GM12878 (cell line): ENCODE measurements around the gene FLVCR1. TPM values are rescaled to one million over a fixed set of nuclear protein-coding genes. Genes with fewer than 3 reads are reported as not detected.

Experiments
- ATAC-seq: fragments of 200-7000 bp; cut with Tn5 transposase; 3 replicates; pipeline ENCODE4 v1.9.1; 2020; ENCODE audit warnings: mild to moderate bottlenecking, moderate library complexity
- BruUV-seq: library from RNA; stranded (reverse); fragments of 400-500 nt; replicated peaks from 2 replicates; lab custom pipeline; 2021; lab: Mats Ljungman, UMichigan
- CTCF ChIA-PET: fragments of 300-600 bp; sonication (Branson Sonifier 250); formaldehyde crosslinking; extraction: SDS; loops from one replicate; lab custom pipeline; 2021; ENCODE audit warnings: inconsistent platforms; lab: Yijun Ruan, JAX
- POLR2A ChIA-PET: fragments of 350-600 bp; formaldehyde crosslinking; extraction: SDS; loops from one replicate; lab custom pipeline; 2021; ENCODE audit warnings: inconsistent platforms; lab: Charles Lee
- RAD21 ChIA-PET: fragments of 300-600 bp; sonication (Branson Sonifier 250); formaldehyde crosslinking; loops from one replicate; lab custom pipeline; 2023; ENCODE audit warnings: antibody characterized with exemption; ENCODE audit not compliant: unreplicated experiment; lab: Charles Lee
- SMC1A ChIA-PET: fragments of 300-600 bp; sonication (Branson Sonifier 250); formaldehyde crosslinking; loops from one replicate; lab custom pipeline; 2023; ENCODE audit not compliant: unreplicated experiment, uncharacterized antibody; lab: Charles Lee
- DNase-seq: peaks from one replicate; pipeline ENCODE4 v3.0.0-alpha.2; 2011; ENCODE audit warnings: low read depth, low spot score
- FAIRE-seq: peaks from 3 replicates; lab custom pipeline; 2011; peaks lifted over from hg19 to GRCh38; lab: Jason Lieb, UNC
- H2AFZ ChIP-seq: 2 replicates; pipeline ENCODE4 v1.6.0; 2011; ENCODE audit warnings: low read depth, low read length, control low read depth; ENCODE audit not compliant: control insufficient read depth
- H3K27ac ChIP-seq: 2 replicates; pipeline ENCODE4 v1.5.1; 2011; ENCODE audit warnings: control low read depth; ENCODE audit not compliant: control insufficient read depth, insufficient read depth
- H3K27me3 ChIP-seq, 2 experiments: replicated peaks in 1 of 2; 2 replicates each; pipeline versions ENCODE4 v1.6.0 to v1.6.1; 2011; ENCODE audit warnings: low read length in 1 of 2; ENCODE audit not compliant: control insufficient read depth in 2 of 2, insufficient read depth in 2 of 2
- H3K36me3 ChIP-seq, 2 experiments: 2 replicates each; pipeline ENCODE4 v1.5.1; 2011; ENCODE audit warnings: low read length in 1 of 2; ENCODE audit not compliant: control insufficient read depth in 2 of 2, insufficient read depth in 2 of 2
- H3K4me1 ChIP-seq: 2 replicates; pipeline ENCODE4 v1.6.1; 2011; ENCODE audit warnings: mild to moderate bottlenecking, low read length, moderate library complexity, mixed read lengths; ENCODE audit not compliant: control insufficient read depth, insufficient read depth
- H3K4me2 ChIP-seq: 2 replicates; pipeline ENCODE4 v1.6.0; 2011; ENCODE audit warnings: control low read depth; ENCODE audit not compliant: control insufficient read depth, insufficient read depth
- H3K4me3 ChIP-seq: fragments of 200-600 bp; sonication (generic); 2 replicates; pipeline ENCODE4 v1.5.1; 2016
- H3K79me2 ChIP-seq: 2 replicates; pipeline ENCODE4 v1.6.0; 2011; ENCODE audit warnings: low read length; ENCODE audit not compliant: control insufficient read depth, insufficient read depth
- H3K9ac ChIP-seq: 2 replicates; pipeline ENCODE4 v1.8.0; 2011; ENCODE audit warnings: low read length, control low read depth, mixed read lengths; ENCODE audit not compliant: control insufficient read depth, insufficient read depth
- H3K9me3 ChIP-seq: replicated peaks from 3 replicates; pipeline ENCODE4 v1.5.1; 2011; ENCODE audit warnings: mild to moderate bottlenecking, low read length; ENCODE audit not compliant: control insufficient read depth, insufficient read depth
- H4K20me1 ChIP-seq: 2 replicates; pipeline ENCODE4 v1.6.0; 2011; ENCODE audit not compliant: control insufficient read depth, insufficient read depth
- CEBPB ChIP-seq, 2 experiments: fragments of 150-350 bp in 1 of 2; IDR thresholded peaks; 2 replicates each; pipeline ENCODE4 v1.6.1; 2012 to 2014; ENCODE audit warnings: low read depth in 2 of 2, low read length in 2 of 2, borderline replicate concordance in 1 of 2, inconsistent platforms in 1 of 2
- GATAD2B ChIP-seq: fragments of 450-650 bp; conservative IDR thresholded peaks from 2 replicates; pipeline ENCODE4 v1.6.1; 2017; ENCODE audit warnings: low read depth, mild to moderate bottlenecking, moderate library complexity
- HDAC6 ChIP-seq: fragments of 200-600 bp; sonication (generic); IDR thresholded peaks from one replicate; pipeline ENCODE4 v1.8.0; 2017; ENCODE audit warnings: antibody characterized with exemption; ENCODE audit not compliant: unreplicated experiment
- HDGF ChIP-seq: fragments of 450-650 bp; IDR thresholded peaks from 2 replicates; pipeline ENCODE4 v1.6.1; 2016; ENCODE audit warnings: antibody characterized with exemption
- KDM1A ChIP-seq: fragments of 200-600 bp; sonication (generic); IDR thresholded peaks from 2 replicates; pipeline ENCODE4 v1.6.1; 2016; ENCODE audit warnings: borderline replicate concordance
- MXI1 ChIP-seq: fragments of 150-350 bp; IDR thresholded peaks from 2 replicates; pipeline ENCODE4 v1.6.1; 2011; ENCODE audit warnings: low read depth, mild to moderate bottlenecking, inconsistent platforms, low read length, improper control_type of control experiment
- NFYA ChIP-seq: IDR thresholded peaks from 2 replicates; pipeline ENCODE4 v1.6.1; 2011; ENCODE audit warnings: low read depth, mild to moderate bottlenecking, low read length, improper control_type of control experiment, borderline replicate concordance
- NR2F1 ChIP-seq: fragments of 450-650 bp; conservative IDR thresholded peaks from 2 replicates; pipeline ENCODE4 v1.6.1; 2017; ENCODE audit warnings: mild to moderate bottlenecking
- NRF1 ChIP-seq: conservative IDR thresholded peaks from 2 replicates; pipeline ENCODE4 v1.6.1; 2011; ENCODE audit warnings: mild to moderate bottlenecking, low read depth, low read length, improper control_type of control experiment
- STAT3 ChIP-seq: IDR thresholded peaks from 2 replicates; pipeline ENCODE4 v1.6.1; 2011; ENCODE audit warnings: low read depth, low read length, improper control_type of control experiment
- SUPT20H ChIP-seq: IDR thresholded peaks from 2 replicates; pipeline ENCODE4 v1.6.1; 2011; ENCODE audit warnings: low read depth, mild to moderate bottlenecking, low read length, moderate library complexity, borderline replicate concordance; ENCODE audit not compliant: control insufficient read depth
- YBX1 ChIP-seq: fragments of 450-650 bp; IDR thresholded peaks from 2 replicates; pipeline ENCODE4 v1.6.1; 2016; ENCODE audit warnings: antibody characterized with exemption
- ZNF207 ChIP-seq: fragments of 450-650 bp; IDR thresholded peaks from 2 replicates; pipeline ENCODE4 v1.6.1; 2014; ENCODE audit warnings: antibody characterized with exemption, mild to moderate bottlenecking, borderline replicate concordance
- ZNF217 ChIP-seq: fragments of 450-650 bp; IDR thresholded peaks from 2 replicates; pipeline ENCODE4 v1.6.1; 2017; ENCODE audit warnings: antibody characterized with exemption, mild to moderate bottlenecking
- ZNF384 ChIP-seq: IDR thresholded peaks from 2 replicates; pipeline ENCODE4 v1.6.1; 2012; ENCODE audit warnings: low read depth, mild to moderate bottlenecking, low read length, improper control_type of control experiment, borderline replicate concordance
- WGBS: methylation state at CpG from one replicate; pipeline ENCODE4 v1.1.6; 2016; ENCODE audit warnings: low lambda C conversion rate; ENCODE audit not compliant: insufficient replicate concordance, insufficient coverage; ENCODE audit errors: missing lambda C conversion rate; 5-methylcytosine and 5-hydroxymethylcytosine counted together
- in situ Hi-C: fragments of 300-500 bp; cut with MboI; formaldehyde crosslinking; loops from 9 replicates; pipeline ENCODE4 v1.14.3; 2018; ENCODE audit warnings: mixed read lengths
- intact Hi-C: fragments of 100-400 bp; cut with micrococcal nuclease; formaldehyde crosslinking; loops from one replicate; pipeline ENCODE4 v1.14.2; 2022; ENCODE audit not compliant: unreplicated experiment
- polyA plus RNA-seq, 11 experiments: library from polyadenylated mRNA; depleted of rRNA in 4 of 11; unstranded in 6 of 11; stranded (reverse) in 5 of 11; fragments of >200 nt; fragmentation: Nextera tagmentation in 4 of 11; fragmentation: Illumina TruSeq in 1 of 11; extraction: Ambion mirVana in 4 of 11; extraction: Trizol in 1 of 11; gene quantifications; 1 replicate in 1 of 11; 2 replicates in 10 of 11; pipeline versions ENCODE4 v1.2.1 to v1.2.3, GENCODE V29; 2011 to 2016; ENCODE audit warnings: inconsistent platforms in 2 of 11, missing spikeins in 2 of 11, low read depth in 1 of 11
- total RNA-seq, 4 experiments: library from RNA; depleted of rRNA in 3 of 4; stranded (reverse); fragments of >200 nt in 3 of 4; fragmentation: Illumina TruSeq in 1 of 4; extraction: Trizol in 1 of 4; gene quantifications; 2 replicates each; pipeline versions ENCODE4 v1.2.1 to v1.2.3, GENCODE V29; 2013 to 2021
- TF ChIP-seq, protein P1 (sequence below): fragments of 450-650 bp; IDR thresholded peaks from 2 replicates; pipeline ENCODE4 v1.6.1; 2016; ENCODE audit warnings: mild to moderate bottlenecking
- TF ChIP-seq, protein P2 (sequence below): fragments of 450-650 bp; IDR thresholded peaks from 2 replicates; pipeline ENCODE4 v1.6.1; 2017; ENCODE audit warnings: antibody characterized with exemption, mild to moderate bottlenecking, moderate library complexity
- TF ChIP-seq, protein P3 (sequence below): fragments of 450-650 bp; IDR thresholded peaks from 2 replicates; pipeline ENCODE4 v1.6.1; 2014; ENCODE audit warnings: mild to moderate bottlenecking

The FLVCR1 gene
- total and polyA plus RNA-seq, 10 of the 15 experiments (the other 5 are each of a cell fraction or from before 2014, with no cell fraction given), result 7.1 to 25.2 (median 17.6) TPM

DNA sequence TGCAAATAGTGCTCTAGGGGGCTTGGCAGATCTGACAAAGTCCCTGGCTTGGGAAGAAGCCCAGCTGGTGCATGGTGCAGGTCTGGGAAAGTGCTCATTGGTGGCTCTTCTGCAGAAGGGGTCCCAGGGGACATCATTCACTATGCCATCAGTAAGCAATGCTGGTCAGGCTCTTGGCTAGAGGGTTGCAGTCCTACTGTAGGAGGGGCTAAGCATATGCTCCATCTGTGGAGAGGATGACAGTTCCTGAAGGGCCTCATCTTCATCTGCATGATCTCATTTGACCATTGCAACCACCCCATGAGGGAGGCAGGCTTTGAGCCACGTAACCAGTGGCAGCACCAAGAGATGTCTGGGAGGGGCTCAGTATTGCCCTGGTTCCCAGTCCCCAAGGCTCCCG, 60.7 kb downstream of the FLVCR1 start:
- DNase-seq, result no peak
- in situ Hi-C loops, result no loop called here
- H3K27me3 ChIP-seq, result no peaks in the 10 kb centered on the region
- BruUV-seq, result no TSS peak
- RAD21 ChIA-PET, result no interaction called here
- no peaks in the 10 kb centered on the region for H4K20me1 ChIP-seq
- no peak overlapping the region for H2AFZ ChIP-seq
- no peaks in the 10 kb centered on the region for H3K79me2 ChIP-seq
- no peak overlapping the region for H3K27ac ChIP-seq
- no peaks in the 10 kb centered on the region for H3K9me3 ChIP-seq
- CTCF ChIA-PET, result interaction anchor here (0.6 to 0.7 kb wide), 2 partner anchors 99 to 113 kb away, joined by 3 read pairs; no protein-coding TSS in a partner anchor
- H3K36me3 ChIP-seq, result no peaks in the 10 kb centered on the region
- SMC1A ChIA-PET, result interaction anchor here (1.0 kb wide), 1 partner anchor 12 kb away, joined by 4 read pairs; no protein-coding TSS in a partner anchor
- no peak overlapping the region for H3K9ac ChIP-seq
- no peak for FAIRE-seq
- H3K4me3 ChIP-seq, result no peak overlapping the region
- H3K4me1 ChIP-seq, result peaks cover 20% of the 10 kb centered on the region
- WGBS, result 69% methylated on average over 2 of the region's 2 CpGs
- ATAC-seq, result no peak
- intact Hi-C loops, result no loop called here
- no peak overlapping the region for H3K4me2 ChIP-seq
- POLR2A ChIA-PET, result no interaction called here
- TF ChIP-seq HDAC6 (no peak), KDM1A (no peak), NFYA (no peak), MXI1 (no peak), ZNF207 (no peak), NR2F1 (no peak), CEBPB (IDR thresholded peaks at IDR 0.05; ENCODE audit: borderline replicate concordance in 1 of 2, low read depth in 2 of 2, low read length in 2 of 2) (no peak), ZNF384 (no peak), GATAD2B (no peak), STAT3 (no peak), YBX1 (no peak), SUPT20H (no peak), ZNF217 (no peak), NRF1 (no peak), HDGF (no peak)
- TF ChIP-seq, protein P1, sequence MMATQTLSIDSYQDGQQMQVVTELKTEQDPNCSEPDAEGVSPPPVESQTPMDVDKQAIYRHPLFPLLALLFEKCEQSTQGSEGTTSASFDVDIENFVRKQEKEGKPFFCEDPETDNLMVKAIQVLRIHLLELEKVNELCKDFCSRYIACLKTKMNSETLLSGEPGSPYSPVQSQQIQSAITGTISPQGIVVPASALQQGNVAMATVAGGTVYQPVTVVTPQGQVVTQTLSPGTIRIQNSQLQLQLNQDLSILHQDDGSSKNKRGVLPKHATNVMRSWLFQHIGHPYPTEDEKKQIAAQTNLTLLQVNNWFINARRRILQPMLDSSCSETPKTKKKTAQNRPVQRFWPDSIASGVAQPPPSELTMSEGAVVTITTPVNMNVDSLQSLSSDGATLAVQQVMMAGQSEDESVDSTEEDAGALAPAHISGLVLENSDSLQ, result no peak
- TF ChIP-seq, protein P2, sequence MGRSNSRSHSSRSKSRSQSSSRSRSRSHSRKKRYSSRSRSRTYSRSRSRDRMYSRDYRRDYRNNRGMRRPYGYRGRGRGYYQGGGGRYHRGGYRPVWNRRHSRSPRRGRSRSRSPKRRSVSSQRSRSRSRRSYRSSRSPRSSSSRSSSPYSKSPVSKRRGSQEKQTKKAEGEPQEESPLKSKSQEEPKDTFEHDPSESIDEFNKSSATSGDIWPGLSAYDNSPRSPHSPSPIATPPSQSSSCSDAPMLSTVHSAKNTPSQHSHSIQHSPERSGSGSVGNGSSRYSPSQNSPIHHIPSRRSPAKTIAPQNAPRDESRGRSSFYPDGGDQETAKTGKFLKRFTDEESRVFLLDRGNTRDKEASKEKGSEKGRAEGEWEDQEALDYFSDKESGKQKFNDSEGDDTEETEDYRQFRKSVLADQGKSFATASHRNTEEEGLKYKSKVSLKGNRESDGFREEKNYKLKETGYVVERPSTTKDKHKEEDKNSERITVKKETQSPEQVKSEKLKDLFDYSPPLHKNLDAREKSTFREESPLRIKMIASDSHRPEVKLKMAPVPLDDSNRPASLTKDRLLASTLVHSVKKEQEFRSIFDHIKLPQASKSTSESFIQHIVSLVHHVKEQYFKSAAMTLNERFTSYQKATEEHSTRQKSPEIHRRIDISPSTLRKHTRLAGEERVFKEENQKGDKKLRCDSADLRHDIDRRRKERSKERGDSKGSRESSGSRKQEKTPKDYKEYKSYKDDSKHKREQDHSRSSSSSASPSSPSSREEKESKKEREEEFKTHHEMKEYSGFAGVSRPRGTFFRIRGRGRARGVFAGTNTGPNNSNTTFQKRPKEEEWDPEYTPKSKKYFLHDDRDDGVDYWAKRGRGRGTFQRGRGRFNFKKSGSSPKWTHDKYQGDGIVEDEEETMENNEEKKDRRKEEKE, result no peak
- TF ChIP-seq, protein P3, sequence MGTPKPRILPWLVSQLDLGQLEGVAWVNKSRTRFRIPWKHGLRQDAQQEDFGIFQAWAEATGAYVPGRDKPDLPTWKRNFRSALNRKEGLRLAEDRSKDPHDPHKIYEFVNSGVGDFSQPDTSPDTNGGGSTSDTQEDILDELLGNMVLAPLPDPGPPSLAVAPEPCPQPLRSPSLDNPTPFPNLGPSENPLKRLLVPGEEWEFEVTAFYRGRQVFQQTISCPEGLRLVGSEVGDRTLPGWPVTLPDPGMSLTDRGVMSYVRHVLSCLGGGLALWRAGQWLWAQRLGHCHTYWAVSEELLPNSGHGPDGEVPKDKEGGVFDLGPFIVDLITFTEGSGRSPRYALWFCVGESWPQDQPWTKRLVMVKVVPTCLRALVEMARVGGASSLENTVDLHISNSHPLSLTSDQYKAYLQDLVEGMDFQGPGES, result no peak
